NOMO-1 treated with DMSO at 0.1 percent for 48 hours (cell line): ENCODE measurements around the gene ZNF557.

Experiments
- DNase-seq: peaks from one replicate; lab custom pipeline; 2025; ENCODE audit not compliant: unreplicated experiment; lab: John Stamatoyannopoulos, UW

Gene ZNF557

DNA sequence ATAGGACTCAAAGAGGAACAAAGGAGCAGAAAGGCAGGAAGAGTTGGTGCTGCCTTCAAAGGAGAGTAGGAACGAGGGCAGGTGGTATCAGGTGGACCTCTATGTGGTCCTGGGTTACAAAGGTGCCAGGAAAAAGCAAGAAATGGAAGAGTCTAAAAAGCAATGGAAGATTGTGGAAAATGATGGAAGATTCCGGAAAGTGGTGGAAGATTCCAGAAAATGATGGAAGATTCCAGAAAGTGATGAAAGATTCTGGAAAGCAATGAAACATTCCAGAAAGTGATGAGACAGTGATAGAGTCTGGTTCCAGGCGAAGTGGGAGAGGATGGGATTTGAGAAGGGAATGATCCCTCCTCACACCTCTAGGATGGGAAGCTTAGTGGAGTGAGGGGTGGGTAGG is 55.3 kb downstream of the ZNF557 start:
- no peak for DNase-seq

DNA sequence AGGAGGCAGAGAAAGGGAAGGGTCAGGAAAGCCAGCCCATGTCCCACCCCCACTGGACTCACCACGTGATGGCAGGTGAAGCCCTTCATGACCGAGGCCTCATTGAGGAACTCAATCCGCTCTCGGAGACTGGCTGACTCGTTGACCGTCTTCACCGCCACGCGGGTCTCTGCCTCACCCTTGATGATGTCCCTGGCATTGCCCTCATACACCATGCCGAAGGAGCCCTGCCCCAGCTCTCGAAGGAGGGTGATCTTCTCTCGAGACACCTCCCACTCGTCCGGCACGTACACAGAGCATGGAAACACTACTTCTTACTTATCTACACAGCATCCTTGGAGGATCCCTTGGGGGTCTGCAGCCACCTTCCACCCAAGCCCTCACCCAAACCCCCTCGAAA is 55.7 kb downstream of the ZNF557 start:
- no peak for DNase-seq

DNA sequence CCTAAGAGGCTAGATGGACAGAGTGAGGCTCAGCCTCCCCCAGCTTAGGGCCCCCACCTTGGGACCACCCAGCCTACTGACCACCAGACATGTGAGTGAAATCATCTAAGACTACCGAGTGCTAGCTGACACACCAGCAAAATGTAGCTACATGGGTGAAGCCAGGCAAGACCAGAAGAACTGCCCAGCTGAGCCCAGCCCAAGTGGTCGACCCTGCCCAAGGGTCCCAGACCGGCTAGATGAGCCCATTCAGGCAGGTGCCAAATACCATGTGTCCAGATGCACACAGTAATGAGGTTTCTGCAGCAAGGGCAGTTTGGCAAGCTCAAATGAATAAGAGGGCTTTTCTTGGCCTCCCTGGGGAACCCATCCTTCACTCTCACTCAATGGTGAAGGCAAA is 56.6 kb downstream of the ZNF557 start:
- DNase-seq, result no peak

DNA sequence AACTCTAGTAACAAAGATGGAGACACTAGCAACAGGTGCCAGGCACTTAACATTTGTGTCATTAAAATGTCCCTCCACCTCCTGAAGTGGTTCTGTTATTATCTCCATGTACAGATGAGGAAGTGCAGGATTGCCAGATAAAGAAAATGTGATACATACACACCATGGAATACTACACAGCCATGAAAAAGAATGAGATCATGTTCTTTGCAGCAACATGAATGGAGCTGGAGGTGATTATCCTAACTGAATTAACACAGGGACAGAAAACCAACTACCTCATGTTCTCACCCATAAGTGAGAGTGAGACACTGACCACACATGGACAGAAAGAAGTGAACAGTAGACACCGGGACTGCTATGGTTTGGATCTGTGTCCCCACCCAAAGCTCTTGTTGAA is 60.5 kb downstream of the ZNF557 start:
- no peak for DNase-seq

DNA sequence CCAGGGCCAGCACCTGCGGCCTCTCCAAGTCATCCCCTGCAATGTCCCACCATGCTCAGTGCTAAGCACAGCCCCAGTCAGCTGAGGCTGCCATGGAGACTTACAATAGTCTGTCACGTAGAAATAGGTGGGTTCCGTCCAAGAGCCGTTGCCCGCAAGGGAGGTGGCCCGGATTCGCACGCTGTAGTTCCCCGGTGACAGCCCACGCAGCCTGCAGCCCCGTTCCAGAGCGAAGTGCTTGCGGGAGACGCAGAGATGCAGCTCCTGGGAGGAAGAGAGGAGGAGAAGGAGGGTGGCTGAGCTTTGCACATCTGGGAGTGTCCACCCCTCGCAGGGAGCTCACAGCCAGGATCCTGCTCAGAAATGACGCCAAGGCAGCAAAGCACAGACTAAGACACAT is 62.6 kb downstream of the ZNF557 start:
- no peak for DNase-seq

DNA sequence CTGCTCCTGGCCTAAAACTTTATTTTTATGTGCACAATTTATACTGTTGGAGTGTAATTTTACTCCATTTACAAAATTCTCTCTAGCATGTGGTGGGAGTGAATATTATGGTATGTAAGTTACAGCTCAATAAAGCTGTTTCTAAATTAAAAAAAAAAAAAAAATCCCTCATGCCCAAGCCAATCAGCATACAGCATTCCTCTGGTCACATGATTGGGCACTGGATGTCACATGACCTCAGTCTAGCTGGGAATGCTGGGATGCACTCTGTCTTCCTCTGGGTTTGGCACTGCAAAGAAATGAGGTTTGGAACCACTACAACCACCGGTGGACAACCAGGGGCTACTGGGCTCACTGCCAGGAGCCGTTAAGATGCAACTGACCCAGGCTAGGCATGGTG is 67.6 kb downstream of the ZNF557 start:
- DNase-seq, result no peak
